ENCODE measurements around the gene MGAT4D.

DNA sequence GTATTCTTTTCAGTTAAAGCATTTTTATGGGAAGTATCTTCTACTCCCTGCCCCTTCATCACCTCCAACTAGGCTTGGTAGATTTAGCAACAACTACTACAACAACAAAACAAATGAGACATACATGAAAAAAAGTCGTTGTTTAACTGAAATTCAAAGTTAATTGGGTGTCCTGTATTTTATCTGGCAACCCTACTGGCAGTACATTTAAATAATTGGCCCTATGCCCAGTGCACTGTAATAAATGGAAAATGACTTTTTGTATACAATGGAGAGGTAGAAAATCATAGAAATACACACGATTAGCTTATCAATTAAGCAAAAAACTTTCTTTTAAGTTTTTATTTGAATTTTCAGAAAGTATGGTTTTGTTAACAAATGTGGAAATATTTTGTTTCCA, 49.3 kb downstream of the MGAT4D start:
- TF ChIP-seq, protein P1, sequence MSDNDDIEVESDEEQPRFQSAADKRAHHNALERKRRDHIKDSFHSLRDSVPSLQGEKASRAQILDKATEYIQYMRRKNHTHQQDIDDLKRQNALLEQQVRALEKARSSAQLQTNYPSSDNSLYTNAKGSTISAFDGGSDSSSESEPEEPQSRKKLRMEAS (IDR thresholded peaks at IDR 0.05; ENCODE audit: low read depth, low read length) = no peak
- TF ChIP-seq, protein P2, sequence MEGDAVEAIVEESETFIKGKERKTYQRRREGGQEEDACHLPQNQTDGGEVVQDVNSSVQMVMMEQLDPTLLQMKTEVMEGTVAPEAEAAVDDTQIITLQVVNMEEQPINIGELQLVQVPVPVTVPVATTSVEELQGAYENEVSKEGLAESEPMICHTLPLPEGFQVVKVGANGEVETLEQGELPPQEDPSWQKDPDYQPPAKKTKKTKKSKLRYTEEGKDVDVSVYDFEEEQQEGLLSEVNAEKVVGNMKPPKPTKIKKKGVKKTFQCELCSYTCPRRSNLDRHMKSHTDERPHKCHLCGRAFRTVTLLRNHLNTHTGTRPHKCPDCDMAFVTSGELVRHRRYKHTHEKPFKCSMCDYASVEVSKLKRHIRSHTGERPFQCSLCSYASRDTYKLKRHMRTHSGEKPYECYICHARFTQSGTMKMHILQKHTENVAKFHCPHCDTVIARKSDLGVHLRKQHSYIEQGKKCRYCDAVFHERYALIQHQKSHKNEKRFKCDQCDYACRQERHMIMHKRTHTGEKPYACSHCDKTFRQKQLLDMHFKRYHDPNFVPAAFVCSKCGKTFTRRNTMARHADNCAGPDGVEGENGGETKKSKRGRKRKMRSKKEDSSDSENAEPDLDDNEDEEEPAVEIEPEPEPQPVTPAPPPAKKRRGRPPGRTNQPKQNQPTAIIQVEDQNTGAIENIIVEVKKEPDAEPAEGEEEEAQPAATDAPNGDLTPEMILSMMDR (IDR thresholded peaks at IDR 0.05; ENCODE audit: low read depth, low read length) = no peak

All from NB4 (cell line).